ENCODE measurements around the gene GRM7. TPM values are rescaled to one million over a fixed set of nuclear protein-coding genes. Genes with fewer than 3 reads are reported as not detected.

GRM7 gene
- total RNA-seq, 1 experiment from 2014 or later = not detected

DNA sequence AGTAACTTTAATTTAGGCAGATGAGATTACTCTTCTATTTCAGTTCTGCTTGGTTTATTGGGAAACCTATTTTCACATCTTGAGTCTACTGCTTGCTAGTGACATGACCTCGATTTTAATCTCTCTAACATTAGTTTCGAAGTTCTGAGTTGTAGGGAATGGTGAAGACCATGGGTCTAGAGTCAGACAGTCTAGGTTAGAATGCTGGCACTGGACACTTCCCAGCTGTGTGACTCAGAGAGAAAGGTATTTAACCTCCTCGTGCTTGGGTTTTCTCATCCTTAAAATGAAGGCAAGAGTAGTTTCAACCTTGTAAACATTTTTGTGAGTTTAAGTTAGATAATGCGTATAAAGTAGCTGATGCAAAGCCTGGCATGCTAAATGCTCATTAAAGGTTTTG is 422.1 kb downstream of the GRM7 start:
- RAD21 ChIA-PET (ENCODE audit: low non-redundant PET in 1 of 2, low total read pairs in 2 of 2, uncharacterized antibody in 2 of 2, unreplicated experiment in 2 of 2) = no interaction called here
- H3K27me3 ChIP-seq (ENCODE audit: insufficient read depth, low read length) = no peaks in the 10 kb centered on the region
- H3K27ac ChIP-seq (ENCODE audit: low read depth, low read length) = no peak overlapping the region
- H3K79me2 ChIP-seq (ENCODE audit: insufficient read depth, low read length) = no peaks in the 10 kb centered on the region
- no peak for DNase-seq (ENCODE audit: low read depth, low spot score)
- POLR2A ChIA-PET = no interaction called here
- H3K9ac ChIP-seq (ENCODE audit: low read length) = no peak overlapping the region
- no peaks in the 10 kb centered on the region for H3K9me2 ChIP-seq (ENCODE audit: insufficient read depth)
- no peaks in the 10 kb centered on the region for H3K9me3 ChIP-seq (ENCODE audit: control insufficient read depth in 1 of 2, insufficient read depth in 1 of 2, low read depth in 1 of 2, low read length in 2 of 2)
- H3K4me1 ChIP-seq (ENCODE audit: control insufficient read depth in 1 of 2, insufficient read depth in 2 of 2, low read length in 2 of 2) = no peaks in the 10 kb centered on the region
- H3K4me2 ChIP-seq (ENCODE audit: low read length) = no peak overlapping the region
- no TSS peak for BruUV-seq (replicated peaks)
- no peak for ATAC-seq
- no peak overlapping the region for H2AFZ ChIP-seq (ENCODE audit: low read depth, low read length, poor library complexity, severe bottlenecking)
- H3K4me3 ChIP-seq (replicated peaks in 1 of 2; ENCODE audit: low read depth in 1 of 2, low read length in 2 of 2) = no peak overlapping the region
- CTCF ChIA-PET = no interaction called here
- no peak for TF ChIP-seq ZFX (IDR thresholded peaks at IDR 0.05)
- no peak for TF ChIP-seq JUND (IDR thresholded peaks at IDR 0.05)
- TF ChIP-seq POLR2A (IDR thresholded peaks at IDR 0.05; ENCODE audit: borderline replicate concordance, extremely low read depth, insufficient read depth, insufficient read length) = no peak
- no peak for TF ChIP-seq SIN3A (IDR thresholded peaks at IDR 0.05; ENCODE audit: low read depth)
- TF ChIP-seq POLR2AphosphoS5 (IDR thresholded peaks at IDR 0.05; ENCODE audit: low read depth, low read length) = no peak
- TF ChIP-seq, protein P1, sequence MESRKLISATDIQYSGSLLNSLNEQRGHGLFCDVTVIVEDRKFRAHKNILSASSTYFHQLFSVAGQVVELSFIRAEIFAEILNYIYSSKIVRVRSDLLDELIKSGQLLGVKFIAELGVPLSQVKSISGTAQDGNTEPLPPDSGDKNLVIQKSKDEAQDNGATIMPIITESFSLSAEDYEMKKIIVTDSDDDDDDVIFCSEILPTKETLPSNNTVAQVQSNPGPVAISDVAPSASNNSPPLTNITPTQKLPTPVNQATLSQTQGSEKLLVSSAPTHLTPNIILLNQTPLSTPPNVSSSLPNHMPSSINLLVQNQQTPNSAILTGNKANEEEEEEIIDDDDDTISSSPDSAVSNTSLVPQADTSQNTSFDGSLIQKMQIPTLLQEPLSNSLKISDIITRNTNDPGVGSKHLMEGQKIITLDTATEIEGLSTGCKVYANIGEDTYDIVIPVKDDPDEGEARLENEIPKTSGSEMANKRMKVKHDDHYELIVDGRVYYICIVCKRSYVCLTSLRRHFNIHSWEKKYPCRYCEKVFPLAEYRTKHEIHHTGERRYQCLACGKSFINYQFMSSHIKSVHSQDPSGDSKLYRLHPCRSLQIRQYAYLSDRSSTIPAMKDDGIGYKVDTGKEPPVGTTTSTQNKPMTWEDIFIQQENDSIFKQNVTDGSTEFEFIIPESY (IDR thresholded peaks at IDR 0.05; ENCODE audit: extremely low read depth, insufficient replicate concordance, low read length) = no peak
- TF ChIP-seq YY1 (IDR thresholded peaks at IDR 0.05; ENCODE audit: extremely low read depth, insufficient replicate concordance, low read depth, low read length) = no peak
- H3K36me3 ChIP-seq (ENCODE audit: control insufficient read depth in 1 of 2, insufficient read depth in 2 of 2, low read length in 2 of 2) = no peaks in the 10 kb centered on the region
- H4K20me1 ChIP-seq (ENCODE audit: insufficient read depth) = no peaks in the 10 kb centered on the region
- intact Hi-C loops (cut with micrococcal nuclease) = no loop called here

DNA sequence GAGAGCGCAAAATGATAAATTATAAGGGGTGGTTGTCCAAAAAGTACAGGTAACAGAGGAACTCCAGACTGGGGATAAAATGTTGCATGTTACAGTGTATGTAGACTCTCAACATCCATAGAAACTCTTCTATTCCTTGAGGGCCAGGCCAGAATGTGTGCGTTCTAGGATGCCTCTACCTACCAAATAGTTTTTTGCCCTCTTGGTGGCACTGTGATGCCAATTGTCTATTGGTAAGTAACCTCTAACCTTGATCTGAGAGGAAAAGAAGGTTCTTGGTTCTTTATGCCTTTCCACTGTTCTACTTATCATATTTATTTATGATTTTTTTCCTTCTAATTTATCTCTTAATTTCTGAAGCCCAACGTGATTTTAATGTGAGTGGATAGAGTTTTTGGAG is 424.6 kb downstream of the GRM7 start:
- intact Hi-C loops (cut with micrococcal nuclease) = loop anchor here (5.0 kb wide), 2 partner anchors 822 to 952 kb away; no protein-coding TSS in a partner anchor
- no peaks in the 10 kb centered on the region for H3K9me2 ChIP-seq (ENCODE audit: insufficient read depth)
- H3K79me2 ChIP-seq (ENCODE audit: insufficient read depth, low read length) = no peaks in the 10 kb centered on the region
- no peak overlapping the region for H2AFZ ChIP-seq (ENCODE audit: low read depth, low read length, poor library complexity, severe bottlenecking)
- ATAC-seq = peak; percentile 79
- no peak overlapping the region for H3K4me3 ChIP-seq (replicated peaks in 1 of 2; ENCODE audit: low read depth in 1 of 2, low read length in 2 of 2)
- H3K9ac ChIP-seq (ENCODE audit: low read length) = no peak overlapping the region
- no peaks in the 10 kb centered on the region for H3K9me3 ChIP-seq (ENCODE audit: control insufficient read depth in 1 of 2, insufficient read depth in 1 of 2, low read depth in 1 of 2, low read length in 2 of 2)
- no peaks in the 10 kb centered on the region for H3K4me1 ChIP-seq (ENCODE audit: control insufficient read depth in 1 of 2, insufficient read depth in 2 of 2, low read length in 2 of 2)
- no peak overlapping the region for H3K27ac ChIP-seq (ENCODE audit: low read depth, low read length)
- TF ChIP-seq CTCF (IDR thresholded peaks at IDR 0.05 in 2 of 3, conservative IDR thresholded peaks at IDR 0.05 in 1 of 3; ENCODE audit: borderline replicate concordance in 1 of 3, insufficient read depth in 1 of 3, low read depth in 2 of 3, low read length in 2 of 3) (peak; percentile 11 to 39 (median 23); a peak in 3 of 6 replicates), RAD21 (IDR thresholded peaks at IDR 0.05; ENCODE audit: low read depth) (peak; percentile 62)
- TF ChIP-seq, protein P1 (IDR thresholded peaks at IDR 0.05; ENCODE audit: extremely low read depth, insufficient replicate concordance, low read length) = no peak
- H3K36me3 ChIP-seq (ENCODE audit: control insufficient read depth in 1 of 2, insufficient read depth in 2 of 2, low read length in 2 of 2) = no peaks in the 10 kb centered on the region
- peak; percentile 10 for DNase-seq (ENCODE audit: low read depth, low spot score)
- ChIA-PET POLR2A (no interaction called here), RAD21 (ENCODE audit: low non-redundant PET in 1 of 2, low total read pairs in 2 of 2, uncharacterized antibody in 2 of 2, unreplicated experiment in 2 of 2) (no interaction called here), CTCF (interaction anchor here (0.9 to 1.9 kb wide), 6 partner anchors 9 to 1132 kb away, joined by 3 to 5 read pairs (median 4); no protein-coding TSS in a partner anchor)
- BruUV-seq (replicated peaks) = no TSS peak
- H3K27me3 ChIP-seq (ENCODE audit: insufficient read depth, low read length) = no peaks in the 10 kb centered on the region
- no peak overlapping the region for H3K4me2 ChIP-seq (ENCODE audit: low read length)
- no peaks in the 10 kb centered on the region for H4K20me1 ChIP-seq (ENCODE audit: insufficient read depth)
